Hippocampal formation (tissue), 2 donors: ENCODE data around the gene PTPRS.
"Not testable (repeated sequence)": the region's sequence is repeated elsewhere in the genome, so short reads cannot be mapped to it uniquely, and the experiment has no call there.

Source experiments
- DNase-seq, 2 donors: peaks; one replicate each; lab custom pipeline; 2025; lab: John Stamatoyannopoulos, UW

The PTPRS gene

GRCh38 chr19:5333581-5334365, 6.8 kb downstream of the PTPRS start:
- no peak for DNase-seq

GRCh38 chr19:5332501-5332900, 8.1 kb downstream of the PTPRS start:
- DNase-seq = no peak

GRCh38 chr19:5331790-5332189, 8.8 kb downstream of the PTPRS start:
- no peak for DNase-seq

DNA sequence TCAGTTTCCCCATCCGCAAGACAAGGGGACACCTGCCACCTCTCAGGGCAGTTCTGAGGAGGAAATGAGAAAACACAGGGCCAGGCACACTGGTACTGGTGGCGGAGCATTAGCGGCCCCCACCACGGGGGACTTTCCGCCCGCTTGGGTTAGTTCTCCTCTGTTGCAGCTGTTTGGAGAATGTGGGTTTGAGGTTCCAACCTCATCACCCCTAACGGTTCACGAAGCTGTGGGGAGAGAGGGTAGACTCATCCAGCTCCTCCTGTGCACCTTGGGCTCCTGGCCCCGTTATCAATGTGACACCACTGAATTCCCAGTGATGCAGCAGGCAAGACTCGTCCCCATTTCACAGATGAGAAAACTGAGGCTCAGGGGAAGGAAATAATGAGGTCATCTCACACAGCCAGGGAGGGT, 10.3 kb downstream of the PTPRS start:
- DNase-seq = no peak

DNA sequence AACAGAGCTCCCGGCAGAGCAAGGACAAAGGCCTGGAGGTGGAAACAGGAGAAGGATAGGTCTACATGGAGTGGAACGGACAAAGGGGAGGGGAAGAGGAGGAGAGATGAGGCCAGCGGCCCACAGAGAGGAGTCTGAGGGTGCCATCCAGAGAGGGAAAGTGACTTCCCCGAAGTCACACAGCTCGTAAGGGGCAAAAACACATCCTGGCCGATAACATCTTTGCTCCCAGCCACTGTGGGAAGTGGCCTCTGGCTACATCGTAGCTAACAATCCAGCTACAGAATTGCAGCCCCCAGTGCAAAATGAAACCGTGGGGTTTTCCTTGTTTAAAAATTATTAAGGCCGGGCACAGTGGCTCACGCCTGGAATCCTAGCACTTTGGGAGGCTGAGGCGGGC, 11.5 kb downstream of the PTPRS start:
- no peak for DNase-seq

GRCh38 chr19:5328407-5328806, 12.2 kb downstream of the PTPRS start:
- DNase-seq = not testable (repeated sequence)

- DNase-seq = no peak
These were observed 13.5 kb downstream of the PTPRS start for GRCh38 chr19:5326986-5327623.

DNA sequence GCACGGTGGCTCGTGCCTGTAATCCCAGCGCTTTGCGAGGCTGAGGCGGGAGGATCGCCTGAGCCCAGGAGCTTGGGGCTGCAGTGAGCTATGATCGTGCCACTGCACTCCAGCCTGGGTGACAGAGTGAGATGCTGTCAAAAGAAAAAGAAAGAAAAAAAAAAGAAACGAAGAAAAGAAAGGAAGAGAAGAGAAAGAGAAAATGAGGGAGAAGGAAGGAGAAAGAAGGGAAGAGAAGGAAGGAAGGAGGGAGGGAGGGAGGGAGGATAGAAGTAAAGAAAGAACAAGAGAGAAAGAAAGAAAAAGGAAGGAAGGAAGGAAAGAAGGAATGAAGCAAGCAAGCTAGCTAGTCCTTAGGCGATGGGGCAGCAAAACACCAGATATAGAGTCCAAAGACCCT, 14.1 kb downstream of the PTPRS start:
- no peak for DNase-seq

GRCh38 chr19:5324947-5325346, 15.7 kb downstream of the PTPRS start:
- no peak for DNase-seq

DNA sequence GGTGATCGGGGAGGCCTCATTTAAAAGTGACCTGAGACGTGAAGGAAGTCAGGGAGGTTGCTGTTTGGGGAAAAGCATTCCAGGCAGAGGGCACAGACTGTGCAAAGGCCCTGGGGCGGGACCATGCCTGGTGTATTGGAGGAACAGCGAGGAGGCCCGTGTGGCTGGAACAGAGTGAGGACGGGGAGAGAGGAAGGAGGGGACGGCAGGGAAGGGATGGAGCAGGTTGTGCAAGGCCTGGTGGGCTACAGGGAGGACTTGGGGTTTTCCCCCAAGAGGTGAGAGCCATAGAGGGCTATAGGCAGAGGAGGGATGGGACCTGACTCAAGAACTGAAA, 17.2 kb downstream of the PTPRS start:
- no peak for DNase-seq

GRCh38 chr19:5321851-5322681, 18.5 kb downstream of the PTPRS start:
- DNase-seq = no peak

DNA sequence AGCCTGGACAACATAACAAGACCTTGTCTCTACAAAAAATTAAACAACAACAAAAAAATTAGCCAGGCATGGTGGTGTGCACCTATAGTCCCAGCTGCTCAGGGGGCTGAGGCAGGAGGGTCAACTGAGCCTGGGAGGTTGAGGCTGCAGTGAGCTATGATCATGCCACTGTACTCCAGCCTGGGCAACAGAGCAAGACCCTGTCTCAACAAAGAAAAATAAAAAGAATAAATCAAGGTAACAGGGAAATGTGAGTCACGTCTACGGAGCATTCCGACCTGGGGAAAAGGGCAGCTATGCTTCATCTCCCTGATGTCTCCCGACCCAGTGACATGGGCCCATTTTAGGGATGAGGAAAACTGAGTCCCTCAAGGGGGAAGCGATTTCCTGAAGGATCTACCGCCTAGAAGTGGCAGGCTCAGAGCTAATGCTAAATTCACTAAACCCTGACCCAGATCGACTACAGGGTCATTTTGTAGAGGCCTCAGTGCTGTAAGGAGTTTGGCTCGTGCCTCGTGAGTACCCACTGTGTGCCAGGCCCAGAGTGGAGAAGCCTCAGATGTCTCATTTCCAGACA, 19.5 kb downstream of the PTPRS start:
- DNase-seq = no peak

GRCh38 chr19:5319516-5319915, 21.1 kb downstream of the PTPRS start:
- no peak for DNase-seq

DNA sequence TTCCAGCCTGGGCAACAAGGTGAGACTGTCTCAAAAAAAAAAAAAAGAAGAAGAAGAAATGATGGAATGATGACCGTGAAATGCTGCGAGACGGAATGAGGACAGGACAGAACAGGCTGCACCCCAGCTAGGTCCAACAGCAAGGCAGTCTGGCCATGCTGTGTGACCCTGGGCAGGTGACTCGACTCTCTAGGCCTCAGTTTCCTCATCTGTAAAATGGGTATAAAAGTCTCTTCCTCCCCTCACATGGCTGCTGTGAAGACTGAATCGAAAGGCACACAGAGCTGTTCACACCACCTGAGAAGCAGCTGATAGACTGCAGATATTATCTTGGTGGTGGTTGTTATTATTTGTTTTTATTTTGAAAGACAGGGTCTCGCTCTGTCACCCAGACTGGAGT, 22.3 kb downstream of the PTPRS start:
- no peak for DNase-seq

DNA sequence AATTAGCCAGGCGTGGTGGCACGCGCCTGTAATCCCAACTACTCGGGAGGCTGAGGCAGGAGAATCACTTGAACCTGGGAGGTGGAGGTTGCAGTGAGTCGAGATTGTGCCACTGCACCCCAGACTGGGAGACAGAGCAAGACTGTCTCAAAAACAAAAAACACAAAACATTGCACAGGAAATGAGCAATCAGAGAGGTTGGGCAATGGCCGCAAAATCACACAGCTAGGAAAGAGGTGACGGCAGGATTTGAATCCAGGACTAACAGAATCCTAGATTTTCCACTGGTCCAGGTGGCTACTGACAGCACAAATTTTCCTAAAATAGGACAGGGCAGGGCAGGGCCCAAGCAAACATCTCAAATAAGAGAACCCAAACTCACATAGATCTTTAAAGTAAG, 23.3 kb downstream of the PTPRS start:
- no peak for DNase-seq

DNA sequence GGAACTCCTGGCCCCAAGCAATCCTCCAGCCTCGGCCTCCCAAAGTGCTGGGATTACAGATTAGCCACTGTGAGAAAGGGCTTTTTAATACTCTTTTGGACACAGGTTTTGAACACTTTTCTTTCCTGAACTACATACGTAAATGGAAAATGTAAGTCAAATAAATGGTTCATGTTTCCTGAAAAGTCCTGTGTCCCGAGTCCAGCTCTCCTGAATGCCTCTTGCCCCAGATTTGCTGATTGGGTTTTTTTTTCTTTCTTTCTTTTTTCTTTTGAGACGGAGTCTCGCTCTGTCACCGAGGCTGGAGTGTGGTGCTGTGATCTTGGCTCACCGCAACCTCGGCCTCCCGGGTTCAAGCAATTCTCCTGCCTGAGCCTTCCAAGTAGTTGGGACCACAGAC, 24.5 kb downstream of the PTPRS start:
- no peak for DNase-seq

GRCh38 chr19:5314907-5315298, 25.7 kb downstream of the PTPRS start:
- DNase-seq = no peak

DNA sequence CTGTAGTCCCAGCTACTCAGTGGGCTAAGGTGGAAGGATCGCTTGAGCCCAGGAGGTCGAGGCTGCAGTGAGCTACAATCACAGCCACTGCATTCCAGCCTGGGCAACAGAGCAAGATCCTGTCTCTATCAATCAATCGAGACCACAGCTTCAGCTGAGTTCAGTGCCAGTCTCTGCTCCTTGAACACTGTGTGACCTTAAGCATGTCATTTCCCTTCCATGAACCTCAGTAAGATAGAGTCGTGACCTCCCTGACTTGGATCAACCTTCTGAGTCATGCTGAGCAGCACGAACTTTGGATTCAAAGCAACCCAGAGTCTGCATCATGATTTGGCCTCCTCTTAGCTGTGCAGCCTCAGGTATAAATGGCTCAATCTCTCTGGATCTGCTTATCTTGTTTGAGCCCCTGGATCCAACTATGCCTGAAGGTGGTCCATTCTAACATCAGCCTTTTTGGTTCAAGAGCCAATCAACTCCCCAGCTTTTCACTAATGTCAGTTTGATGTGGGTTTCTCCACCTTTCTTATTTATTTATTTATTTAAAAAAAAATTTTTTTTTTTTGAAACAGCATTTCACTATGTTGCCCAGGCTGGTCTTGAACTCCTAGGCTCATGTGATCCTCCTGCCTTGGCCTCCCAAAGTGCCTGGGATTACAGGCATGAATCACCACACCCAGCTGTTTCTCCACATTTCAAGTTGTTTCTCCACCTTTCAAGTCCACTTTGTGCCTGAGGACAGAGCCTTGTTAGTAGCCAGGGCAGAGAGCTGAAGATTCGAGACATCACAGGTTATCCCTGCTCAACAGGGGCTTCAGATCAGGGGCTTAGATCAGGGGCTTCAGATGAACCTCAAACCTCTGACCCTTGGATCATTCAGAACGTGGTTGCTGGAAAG, 26.4 kb downstream of the PTPRS start:
- no peak for DNase-seq

- no peak for DNase-seq
These were observed 27.3 kb downstream of the PTPRS start for GRCh38 chr19:5313307-5313706.

GRCh38 chr19:5312058-5312457, 28.6 kb downstream of the PTPRS start:
- DNase-seq = no peak

DNA sequence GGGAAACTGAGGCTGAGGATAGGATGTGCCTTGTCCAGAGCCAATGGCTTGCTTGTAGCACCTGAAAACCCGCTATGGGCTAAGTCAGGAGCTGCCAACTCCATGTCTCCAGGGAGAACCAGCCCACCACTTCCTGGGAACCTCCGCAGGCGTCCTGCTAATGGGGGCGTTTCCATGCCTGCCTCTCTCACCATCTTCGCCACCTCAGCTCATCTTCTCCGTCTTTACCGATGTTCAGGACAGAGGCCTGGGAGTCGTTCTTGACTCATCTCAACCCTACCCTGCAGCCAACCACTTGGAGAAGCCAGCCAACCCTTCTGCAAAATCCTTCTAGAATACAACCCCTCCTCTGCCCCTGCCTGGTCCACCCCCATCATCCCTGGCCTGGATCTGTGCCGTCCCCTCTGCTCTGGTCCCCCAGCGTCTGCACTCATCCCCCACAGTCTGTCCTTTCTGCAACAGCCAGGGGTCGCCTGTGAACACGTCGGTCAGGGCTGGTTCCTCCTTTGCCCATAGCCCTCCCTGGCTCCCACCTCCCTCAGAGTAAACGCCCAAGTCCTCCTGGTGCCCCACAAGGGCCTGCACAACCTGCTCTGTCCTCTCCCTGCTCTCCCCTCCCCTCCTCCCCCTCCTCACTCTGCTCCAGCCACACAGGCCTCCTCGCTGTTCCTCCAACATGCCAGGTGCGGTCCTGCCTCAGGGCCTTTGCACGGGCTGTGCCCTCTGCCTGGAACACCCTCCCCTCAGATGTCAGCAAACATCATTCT, 31.0 kb downstream of the PTPRS start:
- no peak for DNase-seq
